Cerebellar cortex (tissue), 1 donor: ENCODE results near the gene SLC10A6.

Experiments used
- DNase-seq: peaks from one replicate; pipeline ENCODE4 v3.0.0-alpha.2; 2015; ENCODE audit warnings: low spot score

Gene SLC10A6

DNA sequence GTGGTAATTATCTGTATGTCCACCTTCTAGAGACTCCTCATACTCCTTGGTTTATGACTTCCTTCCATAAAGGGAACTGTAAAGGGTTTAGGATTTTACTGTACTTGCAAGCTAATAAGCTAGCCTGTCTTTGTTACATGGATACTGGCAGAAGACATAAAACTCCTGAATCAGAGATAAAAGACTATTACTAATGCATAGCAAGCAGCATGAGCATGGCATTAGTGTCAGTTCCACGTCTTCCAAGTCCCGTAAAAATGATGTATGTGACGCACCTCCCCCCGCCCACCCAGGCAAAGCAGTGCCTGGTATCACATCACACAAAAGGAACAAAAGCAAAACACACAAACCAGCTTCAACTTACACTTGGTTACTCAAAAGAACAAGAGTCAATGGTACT, 71.0 kb downstream of the SLC10A6 start:
- no peak for DNase-seq

DNA sequence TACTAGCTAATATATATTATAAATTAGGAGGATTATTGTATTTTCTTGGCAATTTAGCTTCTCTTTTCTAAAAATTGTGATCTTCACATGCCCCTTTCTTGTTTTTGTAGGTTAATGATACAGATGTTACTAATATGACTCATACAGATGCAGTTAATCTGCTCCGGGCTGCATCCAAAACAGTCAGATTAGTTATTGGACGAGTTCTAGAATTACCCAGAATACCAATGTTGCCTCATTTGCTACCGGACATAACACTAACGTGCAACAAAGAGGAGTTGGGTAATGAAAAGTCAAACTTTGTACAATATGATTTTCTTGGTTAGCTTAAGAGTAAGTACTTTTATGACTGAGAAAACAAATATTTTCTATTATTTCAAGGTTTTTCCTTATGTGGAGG, 74.1 kb downstream of the SLC10A6 start:
- DNase-seq, result no peak
